Loucy (cell line): ENCODE data around the gene ACP1.

Experiments used
- EZH2phosphoT487 ChIP-seq: fragments of 200-600 bp; IDR thresholded peaks from 2 replicates; pipeline ENCODE4 v1.6.1; 2018; ENCODE audit warnings: antibody characterized with exemption, mild to moderate bottlenecking, moderate library complexity, borderline replicate concordance
- TF ChIP-seq, protein P1 (sequence below): fragments of 200-600 bp; sonication (generic); conservative IDR thresholded peaks from 2 replicates; pipeline ENCODE4 v1.5.1; 2014; ENCODE audit warnings: mild to moderate bottlenecking, antibody characterized with exemption, low read length

GRCh38 chr2:264493-265468 lies at the start of gene ACP1:
- no peak for TF ChIP-seq EZH2phosphoT487
- TF ChIP-seq, protein P1, sequence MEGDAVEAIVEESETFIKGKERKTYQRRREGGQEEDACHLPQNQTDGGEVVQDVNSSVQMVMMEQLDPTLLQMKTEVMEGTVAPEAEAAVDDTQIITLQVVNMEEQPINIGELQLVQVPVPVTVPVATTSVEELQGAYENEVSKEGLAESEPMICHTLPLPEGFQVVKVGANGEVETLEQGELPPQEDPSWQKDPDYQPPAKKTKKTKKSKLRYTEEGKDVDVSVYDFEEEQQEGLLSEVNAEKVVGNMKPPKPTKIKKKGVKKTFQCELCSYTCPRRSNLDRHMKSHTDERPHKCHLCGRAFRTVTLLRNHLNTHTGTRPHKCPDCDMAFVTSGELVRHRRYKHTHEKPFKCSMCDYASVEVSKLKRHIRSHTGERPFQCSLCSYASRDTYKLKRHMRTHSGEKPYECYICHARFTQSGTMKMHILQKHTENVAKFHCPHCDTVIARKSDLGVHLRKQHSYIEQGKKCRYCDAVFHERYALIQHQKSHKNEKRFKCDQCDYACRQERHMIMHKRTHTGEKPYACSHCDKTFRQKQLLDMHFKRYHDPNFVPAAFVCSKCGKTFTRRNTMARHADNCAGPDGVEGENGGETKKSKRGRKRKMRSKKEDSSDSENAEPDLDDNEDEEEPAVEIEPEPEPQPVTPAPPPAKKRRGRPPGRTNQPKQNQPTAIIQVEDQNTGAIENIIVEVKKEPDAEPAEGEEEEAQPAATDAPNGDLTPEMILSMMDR: no peak
